HG03558 (cell line): ENCODE results near the gene PCBD1.

Experiments used
- ATAC-seq: cut with Tn5 transposase; IDR thresholded peaks from one replicate; pipeline ENCODE4 v1.9.1; 2021; ENCODE audit warnings: moderate number of reproducible peaks; ENCODE audit not compliant: unreplicated experiment; ENCODE audit errors: extremely low read depth

PCBD1 gene

DNA sequence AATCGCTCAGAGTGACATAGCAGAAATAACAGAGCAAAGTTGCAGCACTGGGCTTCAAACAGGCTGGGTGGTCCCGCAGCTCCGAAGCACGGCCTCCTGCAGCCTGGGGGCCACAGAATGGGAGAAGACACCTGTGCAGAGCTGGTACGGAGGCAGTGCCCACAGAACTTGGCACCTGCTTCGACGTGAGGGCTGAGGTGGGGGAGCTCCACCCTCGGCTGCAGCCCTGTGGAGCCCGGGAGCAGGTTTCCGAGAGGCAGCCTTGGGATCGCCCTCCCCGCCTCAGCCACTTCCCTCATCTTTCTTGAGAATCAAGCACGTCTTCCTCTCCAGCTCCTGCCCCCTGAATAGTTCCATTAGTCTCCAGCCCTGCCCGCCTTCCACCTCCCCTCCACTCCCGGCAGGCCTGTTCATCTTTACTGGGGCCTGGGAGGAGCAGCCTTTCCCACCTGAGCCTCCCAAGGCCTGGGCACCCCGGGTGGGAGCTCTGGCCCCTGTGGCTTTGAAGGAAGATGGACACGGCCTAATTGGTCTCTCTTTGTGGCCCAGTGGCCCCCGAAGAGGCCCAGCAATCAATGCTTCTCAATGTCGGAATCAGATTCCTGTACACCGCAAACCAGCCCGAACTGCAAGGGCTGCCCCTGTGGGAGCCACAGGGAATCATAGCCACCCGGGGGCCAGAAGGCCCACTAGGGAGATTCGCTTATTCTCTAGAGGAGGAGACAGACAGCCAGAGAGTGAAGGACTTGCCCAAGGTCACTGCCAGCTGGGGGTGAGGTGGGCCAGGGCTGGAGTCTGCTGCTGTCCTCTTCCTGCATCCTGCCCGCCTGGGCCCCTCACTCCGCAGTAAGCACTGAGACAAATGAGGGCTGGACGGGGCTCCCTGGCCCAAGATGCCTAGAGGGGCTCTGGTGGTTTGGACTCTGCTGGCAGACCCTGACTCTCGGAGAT is 17.0 kb upstream of the PCBD1 start:
- ATAC-seq: no peak

DNA sequence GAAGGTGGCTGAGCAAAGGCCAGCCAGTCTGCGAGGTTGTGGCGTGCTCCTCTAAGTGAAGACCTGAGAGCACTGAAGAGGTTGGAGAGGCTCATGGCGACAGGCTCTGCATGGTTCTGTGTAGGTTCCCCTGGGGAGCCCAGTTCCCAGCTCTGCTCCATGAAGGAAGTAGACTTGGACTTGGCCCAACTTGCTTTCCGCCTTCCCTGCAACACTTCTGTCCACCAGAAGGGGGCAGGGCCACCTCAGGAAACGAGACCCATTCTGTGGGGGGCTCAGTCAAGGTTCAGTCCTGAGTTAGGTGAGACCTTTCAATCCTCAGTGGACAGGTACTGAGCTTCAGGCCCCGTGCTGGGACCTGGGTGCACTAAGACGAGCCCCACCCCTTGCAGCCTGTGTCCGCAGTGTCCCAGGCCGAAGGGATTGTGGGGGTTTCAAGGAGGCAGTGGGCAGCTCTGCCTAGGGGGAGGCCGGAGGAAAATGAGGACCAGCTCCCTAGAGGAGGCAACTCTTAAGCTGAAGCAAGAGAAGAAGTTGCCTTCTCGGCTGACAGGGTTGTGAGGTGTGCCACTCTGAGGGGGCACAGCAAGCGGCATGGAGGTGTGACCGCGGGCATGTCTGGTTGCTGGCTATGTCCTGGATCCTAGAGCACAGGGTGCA is 15.0 kb upstream of the PCBD1 start:
- no peak for ATAC-seq

DNA sequence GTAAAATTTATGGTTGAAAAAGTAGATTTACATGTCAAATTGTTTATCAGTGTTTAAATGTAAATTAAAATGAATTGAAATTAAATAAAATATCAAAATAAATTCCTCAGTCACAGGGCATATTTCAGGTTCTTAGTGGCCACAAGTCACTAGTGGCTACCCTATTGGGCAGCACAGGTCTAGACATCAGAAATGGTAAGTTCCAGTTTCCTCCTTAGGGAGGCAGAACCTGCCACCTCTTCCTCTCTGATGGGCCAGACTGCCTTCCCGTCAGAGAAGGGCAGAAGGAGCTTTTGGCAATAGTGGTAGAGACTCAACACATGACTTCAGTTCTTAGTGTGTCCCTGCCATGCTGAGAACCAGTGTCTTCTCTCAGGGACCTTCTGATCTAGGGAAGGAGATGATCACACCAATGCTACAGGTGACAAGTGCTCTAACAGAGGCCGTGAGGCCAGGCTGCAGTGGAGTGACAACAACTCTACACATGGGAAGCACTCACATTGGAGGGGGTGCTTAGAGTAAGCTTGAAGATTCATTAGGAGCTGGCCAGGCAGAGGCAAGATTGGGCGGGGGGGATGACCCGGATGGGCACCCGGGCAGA is 14.4 kb upstream of the PCBD1 start:
- ATAC-seq: no peak

DNA sequence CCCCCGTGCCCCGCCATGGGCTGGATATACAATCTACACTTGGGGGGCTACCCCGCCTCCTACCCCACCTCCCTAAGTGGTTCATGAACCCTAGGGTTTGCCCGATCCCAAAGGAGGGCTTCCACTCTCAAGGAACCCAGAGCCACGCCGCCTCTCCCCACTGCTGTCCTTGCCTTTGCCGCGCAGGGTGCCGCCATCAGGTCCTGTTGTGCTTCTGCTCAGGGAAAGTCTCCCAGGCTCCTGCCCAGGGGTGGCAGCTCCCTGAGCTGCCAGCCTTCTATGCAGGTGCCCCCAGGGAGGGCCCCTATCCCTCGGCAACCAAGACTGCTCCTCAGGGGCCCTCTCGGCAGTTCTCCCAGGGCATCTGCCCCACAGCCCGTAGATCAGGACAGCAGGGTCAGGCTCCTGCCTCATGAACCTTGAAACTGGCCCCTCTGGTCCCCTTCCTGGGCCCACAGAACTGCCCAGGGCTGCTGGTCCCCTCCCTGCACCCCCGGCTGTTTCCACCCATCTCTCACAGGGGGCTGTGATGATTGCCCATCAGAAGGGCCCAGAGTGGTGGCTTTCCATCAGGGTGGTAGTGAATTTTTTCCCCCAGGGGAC is 13.0 kb upstream of the PCBD1 start:
- no peak for ATAC-seq

DNA sequence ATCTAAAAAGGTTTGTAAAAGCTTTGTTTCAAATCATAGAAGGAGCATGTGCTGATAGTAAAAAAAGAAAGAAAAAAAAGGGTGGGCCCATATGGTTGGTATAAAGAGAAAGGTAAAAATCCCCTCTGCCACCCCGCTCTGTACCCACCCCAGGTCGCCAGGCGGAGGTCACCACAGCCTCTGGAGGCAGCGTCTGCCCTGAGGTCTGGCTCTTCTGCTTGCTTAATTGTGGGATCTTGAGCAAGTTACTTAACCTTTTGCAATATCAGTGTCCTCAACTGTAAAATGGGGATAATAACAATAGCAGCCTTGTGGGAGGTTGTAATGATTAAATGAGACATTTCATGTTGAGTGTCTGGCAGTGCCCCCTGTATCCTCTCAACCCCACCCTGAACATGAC is 10.7 kb upstream of the PCBD1 start:
- no peak for ATAC-seq

DNA sequence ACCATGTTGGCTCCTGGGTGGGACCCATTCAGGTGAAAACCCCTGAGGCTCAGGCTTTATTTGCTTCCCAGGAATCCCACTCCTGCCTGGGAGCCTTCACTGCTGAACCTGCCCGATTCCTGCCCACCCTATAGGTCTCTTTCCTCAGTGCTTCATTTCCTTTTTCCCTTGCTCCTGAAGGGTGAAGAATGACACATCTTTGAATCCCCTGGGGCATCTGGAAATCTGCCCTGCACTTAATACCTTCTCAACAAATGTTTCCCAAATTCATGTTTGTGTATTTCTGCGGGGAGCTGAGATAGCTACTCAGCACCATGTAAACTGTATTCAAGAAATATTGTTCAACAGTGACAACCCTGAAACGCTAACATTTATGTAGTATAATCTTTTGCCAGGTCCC is 10.3 kb upstream of the PCBD1 start:
- no peak for ATAC-seq

DNA sequence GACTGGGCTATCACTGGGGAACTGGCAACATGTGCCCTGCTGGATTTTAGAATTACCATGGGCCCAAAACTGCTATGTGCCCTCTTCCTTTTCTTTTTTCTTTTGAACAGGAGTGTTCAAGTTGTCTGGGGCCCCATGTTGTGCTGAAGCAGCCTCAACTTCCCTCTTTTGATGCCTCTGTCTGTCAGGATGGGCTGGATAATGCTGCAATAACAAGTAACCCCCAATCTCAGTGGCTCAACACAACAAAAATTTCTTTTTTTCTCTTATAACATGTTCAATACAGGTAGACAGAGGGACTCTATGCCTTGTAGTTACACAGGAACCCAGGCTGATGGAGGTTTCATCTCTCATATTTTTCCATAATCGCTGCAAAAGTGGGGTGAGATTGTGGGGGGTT is 8.2 kb upstream of the PCBD1 start:
- ATAC-seq: no peak

DNA sequence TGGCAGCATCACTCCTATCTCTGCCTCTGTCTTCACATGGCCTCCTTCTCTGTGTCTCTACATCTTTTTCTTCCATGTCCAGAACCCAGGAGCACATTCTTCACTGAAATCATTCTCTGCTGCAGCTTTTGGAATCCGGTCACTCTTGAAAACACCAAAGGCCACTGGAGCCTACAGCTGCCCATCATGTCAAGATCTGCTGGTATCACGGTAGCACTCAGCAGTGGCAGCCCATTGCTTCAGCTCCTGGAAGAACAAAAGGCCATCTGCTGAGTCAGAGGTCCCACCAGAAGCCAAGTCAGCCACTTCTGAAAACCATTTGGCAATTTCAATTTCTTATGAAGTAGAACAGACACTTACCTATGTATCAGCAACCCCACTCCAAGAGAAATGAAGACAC is 6.1 kb upstream of the PCBD1 start:
- ATAC-seq: no peak

DNA sequence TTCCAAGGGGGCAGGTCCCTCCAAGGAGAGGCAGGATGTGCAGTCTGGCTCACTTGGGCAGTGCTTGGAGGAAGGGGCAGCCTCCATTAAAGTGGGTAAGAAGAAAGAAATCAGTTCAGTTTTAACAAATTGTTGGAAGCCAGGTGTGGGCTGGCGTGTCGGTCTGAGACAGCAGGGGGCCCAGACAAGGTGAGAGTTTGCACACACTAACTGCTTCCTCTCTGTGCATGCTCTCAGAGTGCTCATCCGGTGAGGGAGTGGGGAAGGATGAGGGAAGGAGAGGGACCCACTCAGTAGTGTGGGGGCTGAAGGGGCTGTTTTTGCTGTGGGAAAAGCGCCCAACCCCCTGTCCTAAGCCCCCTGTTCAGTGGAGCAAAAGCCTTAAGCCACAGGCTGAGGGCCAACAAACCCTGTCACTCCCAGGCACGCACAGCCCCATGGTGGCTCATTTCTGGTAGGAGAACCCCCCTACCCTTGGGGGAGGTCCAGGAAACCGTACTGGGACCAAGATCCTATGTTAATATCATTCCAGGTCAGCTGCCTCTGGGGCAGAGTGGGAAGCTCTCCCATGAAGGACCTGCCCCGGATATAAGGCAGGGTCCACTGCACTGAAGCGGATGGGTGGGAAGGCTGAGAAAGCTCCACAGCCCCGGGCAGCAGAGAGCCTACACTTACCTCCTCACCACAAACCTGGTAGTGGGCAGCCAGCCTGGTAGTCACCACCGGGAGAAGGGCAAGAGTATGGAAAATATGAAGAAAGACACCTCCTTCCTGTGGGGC is 5.1 kb upstream of the PCBD1 start:
- ATAC-seq: no peak

DNA sequence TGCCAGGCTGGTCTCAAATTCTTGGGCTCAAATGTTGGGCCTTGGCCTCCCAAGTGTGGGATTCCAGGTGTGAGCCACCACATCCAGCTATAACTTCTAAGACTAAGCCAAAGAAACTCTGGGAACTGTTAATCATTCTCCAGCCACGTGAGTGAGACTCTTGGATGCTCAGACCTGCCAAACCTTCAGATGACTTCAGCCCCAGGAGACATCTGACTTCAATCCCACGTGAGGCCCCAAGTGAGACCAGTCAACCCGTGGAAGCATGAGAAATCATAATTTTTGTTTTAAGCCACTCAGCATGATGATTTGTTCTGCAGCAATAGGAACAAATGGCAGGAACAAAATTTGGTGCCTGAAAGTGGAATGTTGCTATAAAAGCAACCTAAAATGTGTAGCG is 4.3 kb upstream of the PCBD1 start:
- ATAC-seq: no peak

DNA sequence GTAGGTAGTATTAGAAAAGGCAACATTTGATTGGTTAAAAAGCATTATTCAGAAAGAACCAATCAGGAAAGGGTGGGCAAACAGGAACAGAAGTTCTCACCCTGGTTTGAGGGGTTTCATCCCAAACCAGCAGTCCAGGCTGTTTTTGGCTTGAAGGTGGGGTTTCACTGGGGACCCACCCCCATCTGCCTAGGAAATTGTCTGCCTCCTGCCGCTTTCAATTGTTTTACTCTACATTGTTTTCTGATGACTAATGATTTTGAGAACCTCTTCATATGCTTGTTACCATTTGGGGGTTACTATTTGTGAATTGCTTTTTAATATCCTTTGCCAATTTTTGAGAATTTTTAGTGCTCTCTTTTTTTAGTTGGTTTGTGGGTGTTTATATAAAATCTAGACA is 3.3 kb upstream of the PCBD1 start:
- ATAC-seq: no peak

DNA sequence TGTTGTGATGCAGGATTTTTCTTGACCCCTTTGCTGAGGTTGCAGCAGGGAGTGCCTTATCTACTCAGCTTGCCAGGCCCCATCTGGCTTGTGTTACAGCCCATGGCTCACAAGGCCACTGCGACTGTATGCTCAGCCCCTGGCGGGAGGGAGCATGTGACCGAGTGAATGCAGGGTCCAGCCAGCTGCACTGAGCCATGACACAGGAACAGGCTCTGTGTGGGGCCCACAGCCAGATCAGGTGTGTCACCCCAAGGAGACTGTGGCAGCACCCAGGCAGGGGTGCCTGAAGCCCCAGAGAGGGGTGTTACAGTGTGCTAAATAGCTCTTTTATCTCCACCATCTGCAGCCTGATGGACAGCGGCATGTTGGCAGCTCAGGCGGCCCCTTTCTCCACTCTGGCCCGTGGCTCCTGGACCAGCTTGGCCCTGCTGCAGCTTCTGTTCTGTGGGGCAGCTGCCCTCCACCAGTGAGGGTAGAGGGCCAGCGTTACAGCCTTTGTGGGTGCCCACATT is 2.6 kb upstream of the PCBD1 start:
- ATAC-seq: no peak

DNA sequence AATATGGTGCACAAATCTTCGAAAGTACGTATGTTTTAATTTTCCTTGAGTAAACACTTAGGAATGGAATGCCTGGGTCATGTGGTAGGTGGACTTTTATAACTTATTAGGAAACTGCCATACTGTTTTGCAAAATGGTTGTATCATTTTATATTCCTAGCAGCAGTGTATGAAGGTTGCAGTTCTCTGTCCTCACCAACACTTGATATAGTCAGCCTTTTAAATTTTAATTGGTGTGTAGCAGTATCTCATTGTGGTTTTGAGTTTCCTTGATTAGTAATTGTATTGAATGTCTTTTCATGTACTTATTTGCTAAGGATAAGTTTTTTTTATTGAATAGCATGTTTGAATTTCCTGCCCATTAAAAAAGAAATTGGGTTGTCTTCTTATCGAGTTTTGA is 926 bp upstream of the PCBD1 start:
- no peak for ATAC-seq

DNA sequence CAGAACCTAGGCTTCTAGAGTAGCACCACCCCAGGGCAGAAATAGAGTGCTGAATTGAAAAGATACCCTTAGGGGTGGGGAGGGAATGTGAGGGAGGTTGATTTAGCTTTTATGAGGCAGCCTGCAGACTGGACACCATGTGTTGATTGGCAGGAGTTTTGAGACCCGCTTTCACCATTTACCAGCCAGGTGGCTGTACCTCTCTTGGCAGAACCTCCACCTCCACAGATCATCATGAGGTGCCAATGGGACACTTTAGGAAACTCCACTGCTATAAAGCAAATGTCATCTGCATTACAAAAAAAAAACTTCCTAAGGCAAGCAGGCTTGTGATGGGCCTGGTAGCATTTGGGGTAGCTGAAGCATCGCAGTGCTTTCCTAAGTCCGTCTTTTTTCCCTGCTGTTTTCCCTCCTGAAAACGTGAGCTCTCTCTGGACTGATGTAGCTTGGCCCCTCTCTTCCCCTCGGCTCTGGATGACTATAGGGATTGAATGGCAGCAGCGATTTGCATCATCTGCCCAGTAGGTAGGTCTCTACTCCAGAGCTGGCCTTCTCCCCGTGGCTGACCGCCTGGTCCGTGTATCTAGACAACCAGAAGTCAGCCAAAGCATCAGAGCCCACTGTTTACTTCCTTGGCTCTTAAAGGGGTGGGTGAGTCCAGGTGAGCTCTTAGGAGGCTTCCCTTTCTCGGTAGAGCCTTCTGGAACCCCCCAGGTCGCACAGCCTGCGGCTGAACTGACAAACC is 1.3 kb downstream of the PCBD1 start:
- no peak for ATAC-seq

DNA sequence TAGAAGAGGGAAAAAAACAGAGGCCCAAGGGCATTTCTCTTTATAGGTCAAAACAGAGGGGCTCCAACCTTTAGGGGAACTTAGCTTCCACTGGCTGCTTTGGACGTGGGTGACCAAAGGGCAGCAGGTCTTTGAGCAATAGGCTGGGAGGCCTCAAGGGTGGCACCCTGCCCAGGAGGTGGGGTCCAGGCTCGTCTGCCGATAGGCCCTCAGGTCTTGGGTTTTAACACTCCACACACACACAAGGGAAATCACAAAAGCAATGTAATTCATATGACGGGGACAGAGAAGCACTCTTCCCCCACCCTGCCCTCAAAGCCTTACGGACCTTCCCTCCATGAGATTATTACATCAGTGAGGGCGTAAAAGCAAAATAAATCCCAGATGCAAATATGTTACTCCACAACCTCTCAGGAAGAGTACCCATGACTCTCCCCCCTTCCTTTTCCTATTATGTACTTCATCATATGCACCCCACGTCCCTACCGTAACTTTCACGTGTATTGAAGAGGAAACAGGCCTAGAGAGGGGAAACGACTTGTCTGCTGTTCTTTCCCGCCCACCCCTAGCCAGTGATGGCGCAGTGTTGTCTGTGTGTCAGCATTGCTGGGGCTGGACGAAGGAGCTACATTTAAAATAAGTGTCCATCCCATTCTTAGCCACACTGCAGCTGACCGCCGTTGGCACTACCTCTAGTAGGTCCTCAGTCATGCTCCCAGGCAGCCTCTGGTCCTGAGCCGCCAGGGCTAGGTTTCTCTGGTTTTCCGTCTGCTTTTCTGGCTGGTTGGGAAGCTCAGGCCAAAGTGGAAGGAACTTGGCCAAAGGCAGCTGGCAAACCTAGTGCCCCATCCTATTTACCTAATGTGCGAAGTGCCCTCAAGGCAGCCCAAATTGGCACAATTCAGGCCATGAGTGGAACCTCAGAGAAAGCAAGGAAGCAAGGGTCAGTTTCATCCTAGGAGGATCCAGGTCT is 2.1 kb downstream of the PCBD1 start:
- no peak for ATAC-seq

DNA sequence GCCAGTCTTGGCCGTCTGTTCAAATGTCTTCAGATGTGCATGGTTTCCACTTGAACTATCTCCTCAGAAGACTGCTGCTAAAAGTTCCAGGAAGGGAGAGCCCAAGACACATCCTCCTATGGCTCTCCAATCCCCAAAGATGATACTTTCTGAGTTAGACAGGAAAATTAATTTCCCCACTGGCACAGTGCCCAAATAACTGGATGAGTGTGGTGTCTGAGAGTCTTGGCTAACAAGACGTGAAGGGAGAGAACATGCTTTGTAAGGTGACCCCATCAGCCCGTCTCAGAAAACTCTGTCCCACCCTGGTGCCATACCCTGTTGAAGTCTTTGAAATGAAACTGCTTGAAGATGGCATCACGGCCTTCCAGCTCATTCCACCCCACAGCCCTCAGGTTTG is 2.9 kb downstream of the PCBD1 start:
- ATAC-seq: no peak

DNA sequence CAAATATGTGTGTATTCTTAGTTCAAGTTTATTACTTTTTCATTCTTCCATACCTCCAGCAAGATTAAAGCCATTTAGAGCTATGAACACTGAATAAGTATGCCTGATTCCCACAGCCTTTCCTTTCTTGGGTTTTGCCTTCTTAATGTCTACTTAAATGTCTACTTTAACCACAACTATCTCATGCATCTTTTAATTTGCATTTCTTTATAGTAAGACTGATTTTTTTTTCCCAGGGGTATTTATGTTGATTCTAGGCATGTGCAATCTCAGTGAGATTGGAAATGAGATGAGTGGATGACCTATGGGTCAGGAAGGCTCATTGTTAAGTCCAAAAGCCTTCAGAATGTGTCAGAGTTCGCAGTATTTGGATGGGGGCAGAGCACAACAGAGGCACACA is 3.6 kb downstream of the PCBD1 start:
- no peak for ATAC-seq

DNA sequence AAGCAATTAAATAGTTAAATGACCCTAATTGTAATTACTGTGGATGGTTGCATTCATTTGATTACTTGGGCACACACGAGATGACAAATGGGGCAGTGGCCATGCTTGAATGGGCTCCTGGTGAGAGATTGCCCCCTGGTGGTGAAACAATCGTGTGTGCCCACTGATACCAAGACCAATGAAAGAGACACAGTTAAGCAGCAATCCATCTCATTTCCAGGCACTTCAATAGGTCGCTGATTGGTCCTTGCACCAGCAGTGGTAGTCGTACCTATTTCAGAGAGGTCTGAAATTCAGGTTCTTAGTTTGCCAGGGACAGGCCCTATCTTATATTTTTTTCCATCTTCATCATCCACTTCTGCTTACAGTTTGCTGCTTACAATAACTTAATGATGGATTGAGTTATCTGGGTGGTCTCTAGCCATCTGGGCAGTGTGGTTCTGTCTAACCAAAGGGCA is 8.3 kb downstream of the PCBD1 start:
- ATAC-seq: no peak
